Tibial artery (tissue), 4 donors: Measurements from ENCODE around the gene KRTAP19-8.

Experiments used
- DNase-seq, 2 donors: peaks; one replicate each; pipeline ENCODE4 v3.0.0-alpha.2; 2019
- H3K27ac ChIP-seq, 2 donors: fragments of 200-600 bp; sonication (generic) in 1 of 2; 1 replicate in 1 of 2; 2 replicates in 1 of 2; pipeline ENCODE4 v1.5.1; 2018 to 2019; ENCODE audit warnings: mild to moderate bottlenecking in 1 of 2
- H3K27me3 ChIP-seq, 2 donors: fragments of 200-600 bp; sonication (generic) in 1 of 2; one replicate each; pipeline versions ENCODE4 v1.5.1 to v1.6.0; 2016 to 2019
- H3K36me3 ChIP-seq, 3 donors: fragments of 200-600 bp; sonication (generic) in 2 of 3; one replicate each; pipeline ENCODE4 v1.5.1; 2016 to 2019; ENCODE audit warnings: mild to moderate bottlenecking in 2 of 3
- H3K4me1 ChIP-seq, 4 donors: fragments of 200-600 bp; sonication (generic) in 2 of 4; 1 replicate in 3 of 4; 2 replicates in 1 of 4; pipeline ENCODE4 v1.5.1; 2016 to 2019
- H3K4me3 ChIP-seq, 2 donors: fragments of 200-600 bp; sonication (generic) in 1 of 2; 1 replicate in 1 of 2; 2 replicates in 1 of 2; pipeline ENCODE4 v1.5.1; 2018 to 2019; ENCODE audit warnings: mild to moderate bottlenecking in 2 of 2
- H3K9me3 ChIP-seq, 3 donors: fragments of 200-600 bp; sonication (generic) in 1 of 3; one replicate each; pipeline ENCODE4 v1.5.1; 2016 to 2019
- intact Hi-C: fragments of 100-400 bp; cut with DNase I; formaldehyde crosslinking; loops from one replicate; pipeline ENCODE4 v1.15.0; 2023; ENCODE audit warnings: low total_unique reads
- TF ChIP-seq, protein P1 (sequence below), 2 experiments: fragments of 200-600 bp in 1 of 2; fragments of 450-650 bp in 1 of 2; IDR thresholded peaks; one replicate each; pipeline ENCODE4 v1.5.1; 2017 to 2019; ENCODE audit warnings: antibody characterized with exemption in 2 of 2, mild to moderate bottlenecking in 1 of 2, moderate library complexity in 1 of 2

The KRTAP19-8 gene

DNA sequence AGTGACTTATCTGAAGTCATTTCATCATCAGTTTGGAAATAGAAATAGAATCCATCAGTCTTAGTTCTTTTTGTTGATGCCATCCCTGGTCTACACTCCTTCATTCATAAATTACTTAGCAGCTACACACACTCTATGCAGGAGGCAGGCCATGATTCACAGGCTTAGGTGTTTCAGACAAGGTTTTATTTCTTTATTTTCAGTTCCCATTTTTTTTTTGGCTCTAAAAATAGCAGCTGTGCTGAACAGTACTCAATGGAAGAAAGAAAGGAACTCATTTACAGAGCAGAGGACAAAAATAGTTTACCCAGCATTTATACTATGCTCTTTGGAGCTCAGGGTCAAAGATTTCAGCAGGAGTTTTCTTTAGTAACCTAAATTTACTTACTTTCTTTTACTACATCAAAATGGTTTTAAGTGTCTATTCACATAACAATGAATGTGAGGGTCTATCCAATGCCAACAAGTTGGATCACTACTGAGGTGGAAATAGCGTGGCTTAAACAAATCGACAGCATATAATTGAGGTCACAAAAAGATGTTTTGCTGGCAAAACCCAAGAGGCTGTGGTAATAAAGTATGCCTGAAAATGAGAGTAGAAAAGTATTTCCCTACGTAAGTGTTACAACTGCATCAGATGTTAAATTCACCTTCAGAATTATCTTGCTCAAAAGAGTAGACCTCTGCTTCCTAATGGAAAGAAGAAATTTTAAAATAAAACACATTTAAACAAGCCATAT lies 7.7 kb downstream of the KRTAP19-8 start:
- TF ChIP-seq, protein P1, sequence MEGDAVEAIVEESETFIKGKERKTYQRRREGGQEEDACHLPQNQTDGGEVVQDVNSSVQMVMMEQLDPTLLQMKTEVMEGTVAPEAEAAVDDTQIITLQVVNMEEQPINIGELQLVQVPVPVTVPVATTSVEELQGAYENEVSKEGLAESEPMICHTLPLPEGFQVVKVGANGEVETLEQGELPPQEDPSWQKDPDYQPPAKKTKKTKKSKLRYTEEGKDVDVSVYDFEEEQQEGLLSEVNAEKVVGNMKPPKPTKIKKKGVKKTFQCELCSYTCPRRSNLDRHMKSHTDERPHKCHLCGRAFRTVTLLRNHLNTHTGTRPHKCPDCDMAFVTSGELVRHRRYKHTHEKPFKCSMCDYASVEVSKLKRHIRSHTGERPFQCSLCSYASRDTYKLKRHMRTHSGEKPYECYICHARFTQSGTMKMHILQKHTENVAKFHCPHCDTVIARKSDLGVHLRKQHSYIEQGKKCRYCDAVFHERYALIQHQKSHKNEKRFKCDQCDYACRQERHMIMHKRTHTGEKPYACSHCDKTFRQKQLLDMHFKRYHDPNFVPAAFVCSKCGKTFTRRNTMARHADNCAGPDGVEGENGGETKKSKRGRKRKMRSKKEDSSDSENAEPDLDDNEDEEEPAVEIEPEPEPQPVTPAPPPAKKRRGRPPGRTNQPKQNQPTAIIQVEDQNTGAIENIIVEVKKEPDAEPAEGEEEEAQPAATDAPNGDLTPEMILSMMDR (IDR thresholded peaks at IDR 0.05) = no peak
- intact Hi-C loops = no loop called here
- H3K27me3 ChIP-seq = no peaks in the 10 kb centered on the region

DNA sequence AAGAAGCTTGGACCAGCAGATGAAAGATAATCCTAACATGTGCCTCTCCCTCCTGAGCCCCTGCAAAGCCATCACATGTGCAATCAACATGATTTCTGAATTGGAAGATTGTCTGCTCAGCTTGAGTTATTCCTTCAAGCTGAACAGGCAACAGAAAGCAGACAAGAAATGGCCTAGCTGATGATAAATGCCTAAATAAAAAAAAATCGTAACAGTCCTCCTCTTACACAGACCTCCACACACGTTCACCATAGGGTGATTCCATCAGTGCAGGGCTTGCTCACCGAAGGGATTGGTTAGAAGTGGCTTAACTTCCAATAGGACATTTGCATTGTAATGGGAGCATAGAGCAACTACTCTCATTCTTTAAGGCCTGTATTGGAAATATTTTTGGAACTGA lies 14.6 kb downstream of the KRTAP19-8 start:
- TF ChIP-seq, protein P1 (IDR thresholded peaks at IDR 0.05) = no peak
- no peak for DNase-seq
- no peak overlapping the region for H3K4me3 ChIP-seq
- no peaks in the 10 kb centered on the region for H3K36me3 ChIP-seq
- intact Hi-C loops = no loop called here
- H3K4me1 ChIP-seq = no peaks in the 10 kb centered on the region
- no peaks in the 10 kb centered on the region for H3K27me3 ChIP-seq
- H3K9me3 ChIP-seq = no peaks in the 10 kb centered on the region
- no peak overlapping the region for H3K27ac ChIP-seq

More for the DNA sequence above, 7.7 kb downstream of the KRTAP19-8 start:
- Histone ChIP-seq H3K4me3 (no peak overlapping the region), H3K27ac (no peak overlapping the region), H3K9me3 (peaks cover 0 to 2% (median 0%) of the 10 kb centered on the region in 3 donors), H3K36me3 (no peaks in the 10 kb centered on the region), H3K4me1 (no peaks in the 10 kb centered on the region)
- no peak for DNase-seq

DNA sequence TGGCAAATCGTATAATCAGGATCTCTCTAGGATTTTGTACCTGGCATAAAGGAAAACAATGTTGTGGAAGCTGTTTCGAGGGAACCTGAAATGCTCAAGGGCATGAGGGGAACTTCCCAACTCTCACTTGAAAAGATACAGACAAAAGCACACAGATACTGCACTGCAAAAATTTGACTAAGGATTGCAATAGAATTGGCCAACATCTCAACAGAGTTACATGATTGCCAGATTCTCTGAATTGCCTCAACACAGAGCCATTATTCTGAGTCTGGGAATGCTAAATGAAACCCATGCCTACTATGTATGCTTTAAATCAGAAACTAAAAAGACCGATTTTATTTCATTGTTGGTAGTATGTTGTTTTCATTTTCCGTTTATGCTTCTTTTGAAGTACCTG lies 16.0 kb downstream of the KRTAP19-8 start:
- no peak overlapping the region for H3K27ac ChIP-seq
- no peak overlapping the region for H3K4me3 ChIP-seq

DNA sequence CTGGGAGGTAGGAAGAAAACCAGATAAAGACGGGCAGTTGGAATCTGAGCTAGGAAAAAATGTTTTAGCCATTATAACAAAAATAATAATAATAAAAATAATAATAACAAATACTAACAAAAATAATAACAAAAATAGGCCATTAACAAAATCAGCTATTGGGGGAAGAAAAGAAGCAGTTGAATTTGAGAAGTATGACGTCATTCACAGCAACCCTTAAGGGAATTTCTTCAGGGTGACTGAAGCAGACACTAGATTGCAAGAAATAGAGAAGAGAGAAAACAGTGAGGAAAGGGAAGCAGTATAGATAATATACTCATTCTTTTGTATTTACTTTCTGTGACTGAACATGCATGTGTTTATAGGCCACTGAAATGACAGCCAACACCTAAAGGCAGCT lies 20.0 kb downstream of the KRTAP19-8 start:
- H3K27me3 ChIP-seq = no peaks in the 10 kb centered on the region
- TF ChIP-seq, protein P1 (IDR thresholded peaks at IDR 0.05) = no peak
- H3K4me3 ChIP-seq = no peak overlapping the region
- no peak for DNase-seq
- intact Hi-C loops = no loop called here
- H3K4me1 ChIP-seq = no peaks in the 10 kb centered on the region
- H3K9me3 ChIP-seq = no peaks in the 10 kb centered on the region
- no peaks in the 10 kb centered on the region for H3K36me3 ChIP-seq
- no peak overlapping the region for H3K27ac ChIP-seq

More for the DNA sequence above, 16.0 kb downstream of the KRTAP19-8 start:
- Histone ChIP-seq H3K9me3 (no peaks in the 10 kb centered on the region), H3K36me3 (no peaks in the 10 kb centered on the region), H3K27me3 (no peaks in the 10 kb centered on the region), H3K4me1 (no peaks in the 10 kb centered on the region)
- intact Hi-C loops = no loop called here
- TF ChIP-seq, protein P1 (IDR thresholded peaks at IDR 0.05) = no peak
- no peak for DNase-seq

DNA sequence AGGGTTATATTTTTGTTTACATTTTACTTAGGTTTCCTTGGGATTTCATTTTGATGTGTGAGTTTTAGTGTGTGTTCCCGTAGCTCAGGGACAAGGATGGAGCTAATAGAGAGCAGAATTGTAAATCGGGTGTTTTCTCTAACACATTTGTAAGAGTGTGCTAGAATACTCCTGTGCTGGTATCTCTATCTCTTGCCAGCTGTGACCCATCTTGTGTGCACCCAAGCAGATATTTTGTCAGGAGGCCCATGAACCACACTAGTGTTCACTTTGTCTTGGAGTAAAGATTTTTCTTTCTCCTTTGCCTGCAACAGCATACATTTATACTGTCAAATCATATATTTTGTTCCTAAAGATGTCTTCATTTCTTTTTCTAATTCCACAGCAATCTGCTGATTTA lies 23.4 kb downstream of the KRTAP19-8 start:
- no peaks in the 10 kb centered on the region for H3K27me3 ChIP-seq
- H3K4me3 ChIP-seq = no peak overlapping the region
- intact Hi-C loops = no loop called here
- no peak for DNase-seq
- TF ChIP-seq, protein P1 (IDR thresholded peaks at IDR 0.05) = no peak
- H3K9me3 ChIP-seq = no peaks in the 10 kb centered on the region
- H3K4me1 ChIP-seq = no peaks in the 10 kb centered on the region
- no peaks in the 10 kb centered on the region for H3K36me3 ChIP-seq
- no peak overlapping the region for H3K27ac ChIP-seq
